ENCODE results near the gene SPDYE3. TPM values are rescaled to one million over a fixed set of nuclear protein-coding genes. Genes with fewer than 3 reads are reported as not detected.
"Not testable (repeated sequence)": the region's sequence is repeated elsewhere in the genome, so short reads cannot be mapped to it uniquely, and the experiment has no call there.

The SPDYE3 gene
- total RNA-seq (2022) (not detected in 2 replicates), Bru-seq, nascent RNA (not detected), BruChase-seq, experiment 1, labeled RNA remaining after a 6-hour chase (percentile 6 among the genes with signal in this experiment), BruChase-seq, experiment 2, labeled RNA remaining after a 2-hour chase (not detected)
- long read RNA-seq, partial matches to known transcripts = 0 of 10 reads
- long read RNA-seq, other reads (novel, unspliced or antisense) = 10 of 10 reads

GRCh38 chr7:100307402-100307801 lies at the start of gene SPDYE3:
SPDYE3 (plus strand) TSS chr7:100307702; CDS start chr7:100307886, 184 bp downstream.
- H3K36me3 Mint-ChIP-seq (ENCODE audit: insufficient read depth, unreplicated experiment); H3K9me3 Mint-ChIP-seq (ENCODE audit: unreplicated experiment); H3K27me3 Mint-ChIP-seq (ENCODE audit: insufficient read depth, unreplicated experiment); CTCF ChIA-PET; H3K4me1 Mint-ChIP-seq (ENCODE audit: insufficient read depth, unreplicated experiment); BruUV-seq (replicated peaks); H3K4me3 Mint-ChIP-seq (ENCODE audit: unreplicated experiment); POLR2A ChIA-PET; DNase-seq (ENCODE audit: unreplicated experiment); intact Hi-C loops (cut with micrococcal nuclease); H3K27ac Mint-ChIP-seq (ENCODE audit: low read depth, unreplicated experiment): not testable (repeated sequence)

- CTCF ChIA-PET; BruUV-seq (replicated peaks); H3K4me3 Mint-ChIP-seq (ENCODE audit: unreplicated experiment); POLR2A ChIA-PET; H3K27ac Mint-ChIP-seq (ENCODE audit: low read depth, unreplicated experiment); DNase-seq (ENCODE audit: unreplicated experiment); H3K36me3 Mint-ChIP-seq (ENCODE audit: insufficient read depth, unreplicated experiment); H3K4me1 Mint-ChIP-seq (ENCODE audit: insufficient read depth, unreplicated experiment); H3K9me3 Mint-ChIP-seq (ENCODE audit: unreplicated experiment); H3K27me3 Mint-ChIP-seq (ENCODE audit: insufficient read depth, unreplicated experiment); intact Hi-C loops (cut with micrococcal nuclease): not testable (repeated sequence)
These were observed 47.5 kb upstream of the SPDYE3 start for GRCh38 chr7:100259984-100260383.

- H3K27me3 Mint-ChIP-seq (ENCODE audit: insufficient read depth, unreplicated experiment); H3K27ac Mint-ChIP-seq (ENCODE audit: low read depth, unreplicated experiment); DNase-seq (ENCODE audit: unreplicated experiment); H3K4me1 Mint-ChIP-seq (ENCODE audit: insufficient read depth, unreplicated experiment); BruUV-seq (replicated peaks); H3K9me3 Mint-ChIP-seq (ENCODE audit: unreplicated experiment); intact Hi-C loops (cut with micrococcal nuclease); H3K36me3 Mint-ChIP-seq (ENCODE audit: insufficient read depth, unreplicated experiment); H3K4me3 Mint-ChIP-seq (ENCODE audit: unreplicated experiment); POLR2A ChIA-PET: not testable (repeated sequence)
- CTCF ChIA-PET = interaction anchor here (0.6 kb wide), 1 partner anchor 133 kb away, joined by 3 read pairs; no protein-coding TSS in a partner anchor
These were observed 44.6 kb upstream of the SPDYE3 start for GRCh38 chr7:100262896-100263295.

GRCh38 chr7:100264223-100264622 lies 43.3 kb upstream of the SPDYE3 start:
- not testable (repeated sequence) for H3K4me3 Mint-ChIP-seq (ENCODE audit: unreplicated experiment); DNase-seq (ENCODE audit: unreplicated experiment); H3K27me3 Mint-ChIP-seq (ENCODE audit: insufficient read depth, unreplicated experiment)

GRCh38 chr7:100264669-100265165 lies 42.8 kb upstream of the SPDYE3 start:
- POLR2A ChIA-PET; CTCF ChIA-PET; H3K27ac Mint-ChIP-seq (ENCODE audit: low read depth, unreplicated experiment): not testable (repeated sequence)

More at GRCh38 chr7:100264223-100264622, 43.3 kb upstream of the SPDYE3 start:
- H3K4me1 Mint-ChIP-seq (ENCODE audit: insufficient read depth, unreplicated experiment); intact Hi-C loops (cut with micrococcal nuclease); H3K36me3 Mint-ChIP-seq (ENCODE audit: insufficient read depth, unreplicated experiment); BruUV-seq (replicated peaks); CTCF ChIA-PET; H3K27ac Mint-ChIP-seq (ENCODE audit: low read depth, unreplicated experiment); POLR2A ChIA-PET; H3K9me3 Mint-ChIP-seq (ENCODE audit: unreplicated experiment): not testable (repeated sequence)

GRCh38 chr7:100265851-100266250 lies 41.7 kb upstream of the SPDYE3 start:
- intact Hi-C loops (cut with micrococcal nuclease); DNase-seq (ENCODE audit: unreplicated experiment); BruUV-seq (replicated peaks); H3K9me3 Mint-ChIP-seq (ENCODE audit: unreplicated experiment); H3K4me1 Mint-ChIP-seq (ENCODE audit: insufficient read depth, unreplicated experiment); H3K36me3 Mint-ChIP-seq (ENCODE audit: insufficient read depth, unreplicated experiment); H3K27ac Mint-ChIP-seq (ENCODE audit: low read depth, unreplicated experiment); POLR2A ChIA-PET; H3K27me3 Mint-ChIP-seq (ENCODE audit: insufficient read depth, unreplicated experiment); H3K4me3 Mint-ChIP-seq (ENCODE audit: unreplicated experiment): not testable (repeated sequence)
- CTCF ChIA-PET = interaction anchor here (0.6 kb wide), 2 partner anchors 82 to 1095 kb away, joined by 3 to 4 read pairs; no protein-coding TSS in a partner anchor

More at GRCh38 chr7:100264669-100265165, 42.8 kb upstream of the SPDYE3 start:
- H3K4me3 Mint-ChIP-seq (ENCODE audit: unreplicated experiment); H3K36me3 Mint-ChIP-seq (ENCODE audit: insufficient read depth, unreplicated experiment); H3K4me1 Mint-ChIP-seq (ENCODE audit: insufficient read depth, unreplicated experiment); H3K9me3 Mint-ChIP-seq (ENCODE audit: unreplicated experiment); intact Hi-C loops (cut with micrococcal nuclease); H3K27me3 Mint-ChIP-seq (ENCODE audit: insufficient read depth, unreplicated experiment); DNase-seq (ENCODE audit: unreplicated experiment); BruUV-seq (replicated peaks): not testable (repeated sequence)
